Mesothelial cell of epicardium (in vitro differentiated cells): Measurements from ENCODE around the gene CLTB. TPM values are rescaled to one million over a fixed set of nuclear protein-coding genes. Genes with fewer than 3 reads are reported as not detected.

Source experiments
- DNase-seq, 2 experiments: peaks; one replicate each; pipeline ENCODE4 v3.0.0; 2021; ENCODE audit warnings: low spot score in 2 of 2; ENCODE audit not compliant: unreplicated experiment in 2 of 2
- H3K27ac Mint-ChIP-seq: 2 replicates; pipeline ENCODE4 v1.8.0; 2021; ENCODE audit warnings: mixed read lengths
- H3K27me3 Mint-ChIP-seq: 2 replicates; pipeline ENCODE4 v1.8.0; 2021; ENCODE audit warnings: low read depth, mixed read lengths
- H3K36me3 Mint-ChIP-seq: 2 replicates; pipeline ENCODE4 v1.8.0; 2021; ENCODE audit warnings: mixed read lengths
- H3K4me1 Mint-ChIP-seq: 2 replicates; pipeline ENCODE4 v1.8.0; 2021; ENCODE audit warnings: mixed read lengths
- H3K4me3 Mint-ChIP-seq: 2 replicates; pipeline ENCODE4 v1.8.0; 2021; ENCODE audit warnings: mild to moderate bottlenecking, moderate library complexity, mixed read lengths
- H3K9me3 Mint-ChIP-seq: 2 replicates; pipeline ENCODE4 v1.8.0; 2021; ENCODE audit warnings: mixed read lengths
- microRNA-seq: library from miRNA; unstranded; fragments of <30 nt; microRNA quantifications from one replicate; pipeline ENCODE4 v1.2.0, GENCODE V29; 2021; ENCODE audit warnings: inconsistent platforms, mixed read lengths
- total RNA-seq: library from RNA; stranded (reverse); gene quantifications from 3 replicates; pipeline ENCODE4 v1.2.1, GENCODE V29; 2021
- TF ChIP-seq, protein P1 (sequence below): fragments of 200-600 bp; sonication (generic); IDR thresholded peaks from one replicate; pipeline ENCODE4 v1.5.0; 2021; ENCODE audit warnings: antibody characterized with exemption; ENCODE audit not compliant: unreplicated experiment

CLTB gene
- total RNA-seq, 1 donor from 2014 or later = 43.3 TPM

DNA sequence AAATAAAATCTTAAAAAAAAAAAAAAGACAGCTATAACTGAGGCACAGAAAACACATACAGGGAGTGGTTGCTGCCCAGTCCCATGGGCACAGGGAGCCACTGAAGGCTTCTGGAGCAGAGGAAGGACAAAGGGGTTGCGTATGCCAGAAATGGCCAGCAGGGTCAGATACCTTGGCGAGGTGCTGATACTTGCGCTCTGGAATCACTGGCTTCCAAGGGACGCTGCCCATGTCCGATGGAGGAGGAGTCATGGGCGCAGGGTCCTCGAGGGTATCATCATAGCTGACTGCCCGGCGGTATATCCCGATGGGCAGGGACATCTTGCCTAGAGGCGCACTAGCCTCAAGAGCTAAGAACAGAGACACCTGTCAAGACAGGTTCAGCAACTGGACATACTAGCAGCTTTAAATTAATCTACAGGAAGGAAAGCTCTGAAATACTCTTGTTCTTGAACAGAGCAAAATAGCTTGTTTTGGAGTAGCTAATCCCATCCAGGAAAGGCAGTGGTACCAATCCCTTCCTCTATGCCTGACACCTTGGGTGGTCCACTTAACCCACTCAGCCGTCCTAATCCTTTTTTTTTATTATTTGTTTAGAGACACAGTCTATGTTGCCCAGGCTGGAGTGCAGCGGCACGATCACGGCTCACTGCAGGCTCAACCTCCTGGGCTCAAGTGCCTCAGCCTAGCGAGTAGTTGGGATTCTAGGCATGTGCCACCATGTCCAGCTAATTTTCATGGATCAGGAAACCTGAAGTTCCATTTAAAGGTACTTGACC lies 60.8 kb downstream of the CLTB start:
- Mint-ChIP-seq H3K4me1 (peaks cover 7% of the 10 kb centered on the region), H3K36me3 (peaks cover 34% of the 10 kb centered on the region), H3K27ac (no peak overlapping the region), H3K9me3 (no peaks in the 10 kb centered on the region), H3K27me3 (no peaks in the 10 kb centered on the region), H3K4me3 (no peak overlapping the region)
- TF ChIP-seq, protein P1, sequence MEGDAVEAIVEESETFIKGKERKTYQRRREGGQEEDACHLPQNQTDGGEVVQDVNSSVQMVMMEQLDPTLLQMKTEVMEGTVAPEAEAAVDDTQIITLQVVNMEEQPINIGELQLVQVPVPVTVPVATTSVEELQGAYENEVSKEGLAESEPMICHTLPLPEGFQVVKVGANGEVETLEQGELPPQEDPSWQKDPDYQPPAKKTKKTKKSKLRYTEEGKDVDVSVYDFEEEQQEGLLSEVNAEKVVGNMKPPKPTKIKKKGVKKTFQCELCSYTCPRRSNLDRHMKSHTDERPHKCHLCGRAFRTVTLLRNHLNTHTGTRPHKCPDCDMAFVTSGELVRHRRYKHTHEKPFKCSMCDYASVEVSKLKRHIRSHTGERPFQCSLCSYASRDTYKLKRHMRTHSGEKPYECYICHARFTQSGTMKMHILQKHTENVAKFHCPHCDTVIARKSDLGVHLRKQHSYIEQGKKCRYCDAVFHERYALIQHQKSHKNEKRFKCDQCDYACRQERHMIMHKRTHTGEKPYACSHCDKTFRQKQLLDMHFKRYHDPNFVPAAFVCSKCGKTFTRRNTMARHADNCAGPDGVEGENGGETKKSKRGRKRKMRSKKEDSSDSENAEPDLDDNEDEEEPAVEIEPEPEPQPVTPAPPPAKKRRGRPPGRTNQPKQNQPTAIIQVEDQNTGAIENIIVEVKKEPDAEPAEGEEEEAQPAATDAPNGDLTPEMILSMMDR = no peak
- DNase-seq = no peak

DNA sequence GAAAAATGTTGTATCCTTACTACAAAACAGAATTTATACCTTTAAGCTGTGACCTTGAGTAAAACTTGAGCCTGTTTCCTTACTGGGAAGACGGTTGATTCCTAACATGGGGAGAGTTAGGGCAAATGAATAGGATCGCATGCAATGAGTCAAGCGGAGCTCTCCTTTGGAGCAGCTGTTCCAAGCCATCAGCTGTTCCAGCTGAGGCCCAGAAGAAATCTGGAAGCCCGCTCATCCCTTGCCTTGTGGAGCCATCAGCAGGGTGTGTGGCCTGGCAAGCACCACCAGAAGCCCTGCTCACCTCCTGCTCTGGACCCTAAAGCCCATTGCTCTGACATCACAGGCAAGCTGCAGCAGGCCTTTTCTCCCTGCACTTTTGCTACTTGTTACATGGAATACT lies 62.8 kb downstream of the CLTB start:
- peaks cover 2% of the 10 kb centered on the region for H3K4me1 Mint-ChIP-seq

DNA sequence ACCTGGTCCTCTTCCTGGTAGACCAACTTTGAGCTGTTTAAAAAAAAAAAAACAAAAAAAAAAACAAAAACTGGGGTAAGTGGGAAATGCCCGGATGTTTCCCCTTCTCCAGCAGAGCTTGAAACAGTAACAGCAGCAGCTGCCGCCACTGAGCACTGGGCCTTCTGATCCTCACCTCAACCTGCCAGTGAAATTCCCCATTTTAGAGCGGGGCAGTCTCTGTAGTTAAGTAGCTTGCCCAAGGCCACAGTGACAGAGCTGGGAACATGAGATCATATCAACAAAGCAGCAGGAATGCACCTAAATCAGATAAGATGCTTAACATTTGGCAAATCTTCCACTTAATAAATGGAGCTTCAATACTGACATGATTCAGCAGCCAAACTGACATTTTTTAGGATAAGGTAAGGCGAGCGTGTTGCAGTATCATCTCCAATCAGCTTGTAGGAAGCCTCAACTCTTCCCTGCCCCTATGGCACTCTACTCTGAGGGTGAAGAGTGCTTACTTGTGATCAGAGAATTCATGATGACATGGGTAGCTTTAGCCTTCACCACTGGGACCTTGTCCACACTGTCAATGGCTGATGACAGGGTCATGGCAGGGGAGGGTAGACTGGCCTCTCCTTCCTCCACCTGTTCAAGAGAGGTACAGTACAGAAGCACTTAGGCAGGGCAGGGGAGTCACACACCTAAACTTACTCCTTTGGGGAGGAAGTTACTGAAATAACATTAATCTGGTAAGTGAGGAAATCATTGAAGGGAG lies 64.0 kb downstream of the CLTB start:
- no peaks in the 10 kb centered on the region for H3K9me3 Mint-ChIP-seq
- no peaks in the 10 kb centered on the region for H3K27me3 Mint-ChIP-seq
- H3K36me3 Mint-ChIP-seq = peaks cover 52% of the 10 kb centered on the region
- DNase-seq = no peak
- peak overlapping the region; percentile 58 for H3K27ac Mint-ChIP-seq
- TF ChIP-seq, protein P1 = no peak
- H3K4me1 Mint-ChIP-seq = peaks cover 2% of the 10 kb centered on the region
- no peak overlapping the region for H3K4me3 Mint-ChIP-seq

More for the DNA sequence above, 62.8 kb downstream of the CLTB start:
- H3K27me3 Mint-ChIP-seq = no peaks in the 10 kb centered on the region
- H3K4me3 Mint-ChIP-seq = no peak overlapping the region
- H3K36me3 Mint-ChIP-seq = peaks cover 50% of the 10 kb centered on the region
- TF ChIP-seq, protein P1 = no peak
- no peak for DNase-seq
- H3K27ac Mint-ChIP-seq = no peak overlapping the region
- no peaks in the 10 kb centered on the region for H3K9me3 Mint-ChIP-seq

DNA sequence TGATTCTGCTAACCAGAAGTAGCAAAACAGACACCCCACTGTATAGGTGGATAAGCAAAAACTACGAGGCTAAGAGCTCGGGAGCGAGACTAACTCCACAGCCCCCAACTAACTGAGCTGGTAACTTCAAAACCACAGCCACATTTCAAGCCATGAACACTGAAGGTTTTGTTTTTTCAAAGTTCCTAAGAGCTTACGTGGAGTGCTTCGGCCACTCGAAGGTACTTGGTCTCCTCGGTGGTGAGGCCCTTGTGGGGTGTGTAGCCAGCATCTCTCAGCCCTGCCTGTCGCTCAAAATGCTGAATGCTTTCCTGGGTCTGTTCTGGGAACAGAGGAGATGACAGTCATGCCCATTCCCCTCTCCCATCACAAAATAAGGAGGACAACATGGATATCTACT lies 65.9 kb downstream of the CLTB start:
- Mint-ChIP-seq H3K4me1 (peaks cover 2% of the 10 kb centered on the region), H3K27ac (no peak overlapping the region), H3K9me3 (no peaks in the 10 kb centered on the region), H3K27me3 (no peaks in the 10 kb centered on the region), H3K36me3 (peaks cover 60% of the 10 kb centered on the region), H3K4me3 (no peak overlapping the region)
- no peak for DNase-seq
- TF ChIP-seq, protein P1 = no peak

DNA sequence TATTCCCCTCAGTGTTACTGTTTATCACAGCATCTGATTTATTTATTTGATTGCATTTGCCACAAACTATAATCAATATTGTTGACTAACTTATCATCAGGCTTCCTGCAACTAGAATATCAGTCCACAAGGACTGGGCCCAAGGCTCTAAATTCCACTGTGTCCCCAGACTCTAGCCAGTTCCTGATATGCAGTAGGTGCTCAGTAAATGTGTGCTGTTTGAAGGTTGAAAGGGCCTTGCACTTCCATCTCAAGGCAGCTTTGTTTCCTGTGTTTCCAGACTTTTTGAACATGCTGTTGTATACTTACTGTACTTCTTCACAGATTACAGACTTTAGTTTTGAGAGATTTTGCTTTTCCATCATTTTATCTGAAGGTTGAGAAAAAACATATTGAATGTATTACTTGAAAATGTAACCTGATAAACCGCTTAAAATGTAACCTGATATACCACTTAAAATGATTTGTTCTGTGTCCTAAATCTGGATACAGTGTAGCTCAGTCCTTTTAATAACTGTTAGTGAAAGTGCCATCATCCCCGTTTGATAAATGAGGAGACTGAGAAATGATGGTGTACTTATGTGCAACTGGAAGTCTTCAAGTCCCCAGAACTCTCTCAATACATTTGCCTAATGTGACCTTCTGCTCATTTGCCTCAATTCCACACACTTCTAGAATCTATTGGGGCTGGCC lies 73.4 kb downstream of the CLTB start:
- Mint-ChIP-seq H3K4me3 (no peak overlapping the region), H3K36me3 (peaks cover 43% of the 10 kb centered on the region), H3K27me3 (no peaks in the 10 kb centered on the region), H3K27ac (no peak overlapping the region), H3K9me3 (no peaks in the 10 kb centered on the region), H3K4me1 (no peaks in the 10 kb centered on the region)
- no peak for DNase-seq
- TF ChIP-seq, protein P1 = no peak

Small RNA genes within 50 kb of the gene (microRNA-seq; reads per million reads assigned to microRNA genes)
- gene MIR1271 = 10.3 reads per million, percentile 33 among the genes with 10 or more reads in this experiment

Other genes with a start within 250 kb of the CLTB start
- gene SIMC1, start 178.1 kb downstream of the CLTB start, total RNA-seq = 39.8 to 43.4 TPM (median 43.0 TPM) in 3 replicates
- gene KIAA1191, start 54.8 kb downstream of the CLTB start, total RNA-seq = 91.3 to 94.5 TPM (median 91.8 TPM) in 3 replicates
- 39.4 to 46.0 TPM (median 42.8 TPM) in 3 replicates for gene ARL10, start 51.1 kb downstream of the CLTB start, total RNA-seq
- 23.4 to 27.7 TPM (median 26.2 TPM) in 3 replicates for gene NOP16, start 27.9 kb downstream of the CLTB start, total RNA-seq
- 81.4 to 82.5 TPM (median 81.9 TPM) in 3 replicates for gene HIGD2A, start 27.8 kb downstream of the CLTB start, total RNA-seq
- gene FAF2, start 31.8 kb upstream of the CLTB start, total RNA-seq = 52.7 to 54.7 TPM (median 53.9 TPM) in 3 replicates
- 161 to 169 TPM (median 169 TPM) in 3 replicates for gene RNF44, start 120.9 kb upstream of the CLTB start, total RNA-seq
- gene CDHR2, start 132.8 kb upstream of the CLTB start, total RNA-seq = 0.45 to 1.1 TPM (median 0.50 TPM) in 3 replicates
- 1.0 to 1.3 TPM (median 1.1 TPM) in 3 replicates for gene GPRIN1, start 193.6 kb upstream of the CLTB start, total RNA-seq
- gene SNCB, start 214.0 kb upstream of the CLTB start, total RNA-seq = not detected in 3 replicates
- gene EIF4E1B, start 214.1 kb upstream of the CLTB start, total RNA-seq = not detected in 3 replicates
- 47.3 to 51.1 TPM (median 47.3 TPM) in 3 replicates for gene TSPAN17, start 230.9 kb upstream of the CLTB start, total RNA-seq